HG03432 (cell line): Measurements from ENCODE around the gene PITPNC1.
"Not testable (repeated sequence)": the region's sequence is repeated elsewhere in the genome, so short reads cannot be mapped to it uniquely, and the experiment has no call there.

Source experiments
- ATAC-seq: cut with Tn5 transposase; IDR thresholded peaks from one replicate; pipeline ENCODE4 v1.9.1; 2021; ENCODE audit warnings: mild to moderate bottlenecking, moderate library complexity; ENCODE audit not compliant: unreplicated experiment

PITPNC1 gene

DNA sequence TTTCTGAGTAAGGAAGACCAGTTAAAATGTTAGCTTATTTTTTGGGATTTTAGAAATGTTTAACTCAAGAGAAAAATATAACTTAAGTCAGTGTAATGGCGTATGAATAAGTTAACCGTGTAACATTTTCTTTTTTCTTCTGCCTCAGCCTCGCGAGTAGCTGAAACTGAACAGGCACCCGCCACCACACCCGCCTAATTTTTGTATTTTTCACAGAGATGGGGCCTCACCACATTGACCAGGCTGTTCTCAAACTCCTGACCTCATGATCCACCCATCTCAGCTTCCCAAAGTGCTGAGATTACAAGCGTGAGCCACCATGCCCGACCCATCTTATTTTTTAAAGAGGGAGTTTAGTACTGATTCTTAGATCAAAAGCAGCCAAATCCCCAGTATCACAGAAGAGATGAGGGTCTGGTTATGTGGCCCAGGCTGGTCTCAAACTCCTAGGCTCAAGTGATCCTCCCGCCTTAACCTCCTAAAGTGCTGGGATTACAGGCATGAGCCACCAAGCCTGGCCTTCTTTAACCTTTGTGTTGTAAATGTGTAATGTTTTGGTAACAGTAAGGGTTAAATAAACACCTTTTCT, 16.8 kb downstream of the PITPNC1 start:
- no peak for ATAC-seq

DNA sequence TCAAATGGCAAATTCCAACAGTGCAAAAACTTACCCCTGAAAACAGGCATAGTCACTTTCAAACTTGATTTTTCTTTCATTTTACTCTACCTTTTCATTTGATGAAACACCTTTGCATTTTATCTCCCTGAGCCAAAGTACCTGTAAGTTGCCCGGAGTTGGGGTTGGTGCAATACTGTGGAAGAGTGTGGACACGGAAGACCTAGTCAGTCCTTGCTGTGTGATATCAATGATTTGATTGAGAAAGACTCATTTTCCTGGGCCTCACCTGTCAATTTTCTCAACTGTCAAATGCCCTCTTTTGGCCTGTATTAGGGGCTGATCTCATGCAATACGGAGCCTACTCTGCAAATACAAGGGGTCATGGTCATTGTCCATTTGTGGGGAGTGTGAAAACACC, 22.6 kb downstream of the PITPNC1 start:
- ATAC-seq: no peak

DNA sequence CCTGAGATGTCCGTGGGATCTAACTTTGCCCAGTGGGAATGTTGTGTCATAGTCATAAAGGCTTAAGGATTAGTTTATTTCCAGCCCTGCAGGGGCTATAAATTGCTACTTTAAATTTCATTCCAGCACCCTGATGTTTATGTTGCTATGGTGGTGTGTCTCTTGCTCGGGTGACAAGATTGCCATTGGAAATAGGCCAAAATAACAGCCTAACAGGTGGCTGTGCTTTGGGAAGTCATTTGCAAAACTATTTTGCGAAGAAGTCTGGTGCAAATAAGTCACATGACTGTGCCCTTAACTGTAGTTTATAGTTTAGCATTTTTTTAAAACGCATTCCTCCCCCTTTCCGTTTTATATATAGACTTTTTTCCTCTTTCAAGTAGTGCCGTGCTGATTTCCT, 23.1 kb downstream of the PITPNC1 start:
- ATAC-seq: no peak

DNA sequence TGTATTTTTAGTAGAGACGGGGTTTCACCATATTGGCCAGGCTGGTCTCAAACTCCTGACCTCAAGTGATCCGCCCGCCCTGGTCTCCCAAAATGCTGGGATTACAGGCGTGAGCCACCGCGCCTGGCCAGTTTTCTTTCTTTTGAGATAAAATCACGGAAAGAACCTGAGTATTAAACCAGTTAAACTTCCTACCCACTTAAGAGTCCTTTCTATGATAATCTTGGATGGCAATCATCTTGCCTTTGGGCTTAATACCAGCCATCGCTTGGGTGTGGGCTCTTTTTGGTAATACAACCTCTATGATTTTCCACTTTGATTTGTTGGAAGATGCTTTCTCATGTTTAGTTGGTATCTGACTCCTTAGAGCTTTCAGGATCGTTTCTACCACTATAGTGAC, 24.0 kb downstream of the PITPNC1 start:
- ATAC-seq: no peak

DNA sequence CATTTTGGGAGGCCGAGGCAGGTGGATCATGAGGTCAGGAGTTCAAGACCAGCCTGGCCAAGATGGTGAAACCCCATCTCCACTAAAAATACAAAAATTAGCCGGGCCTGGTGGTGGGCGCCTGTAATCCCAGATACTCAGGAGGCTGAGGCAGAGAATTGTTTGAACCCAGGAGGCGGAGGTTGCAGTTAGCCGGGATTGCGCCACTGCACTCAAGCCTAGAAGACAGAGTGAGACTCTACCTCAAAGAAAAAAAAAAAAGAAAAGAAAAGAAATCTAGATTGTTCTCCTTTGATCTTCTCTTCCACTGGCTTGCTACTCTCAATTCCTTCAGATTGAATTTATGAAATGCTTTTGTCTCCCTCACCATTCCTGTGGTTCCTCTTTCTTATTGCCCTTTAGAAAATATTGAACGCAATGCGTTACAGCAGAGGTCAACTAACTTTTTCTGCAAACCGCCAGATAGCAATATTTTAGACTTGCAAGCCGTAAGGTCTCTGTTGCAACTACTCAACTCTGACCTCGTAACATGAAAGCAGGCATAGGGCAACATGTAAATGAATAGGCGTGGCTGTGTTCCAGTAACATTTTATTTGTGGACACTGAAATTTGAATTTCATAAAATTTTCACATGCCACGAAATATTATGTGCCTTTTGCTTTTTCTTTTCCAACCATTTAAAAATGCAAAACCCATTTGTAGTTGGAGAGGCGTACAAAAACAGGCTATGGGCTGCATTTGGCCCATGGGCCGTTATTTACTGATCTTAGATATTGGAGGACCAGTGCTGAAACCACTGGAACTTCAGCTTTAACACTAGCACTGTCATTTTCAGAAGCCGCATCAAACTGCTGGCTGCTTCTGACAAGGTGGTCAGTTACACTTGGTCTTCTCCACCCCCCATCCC, 24.8 kb downstream of the PITPNC1 start:
- no peak for ATAC-seq

DNA sequence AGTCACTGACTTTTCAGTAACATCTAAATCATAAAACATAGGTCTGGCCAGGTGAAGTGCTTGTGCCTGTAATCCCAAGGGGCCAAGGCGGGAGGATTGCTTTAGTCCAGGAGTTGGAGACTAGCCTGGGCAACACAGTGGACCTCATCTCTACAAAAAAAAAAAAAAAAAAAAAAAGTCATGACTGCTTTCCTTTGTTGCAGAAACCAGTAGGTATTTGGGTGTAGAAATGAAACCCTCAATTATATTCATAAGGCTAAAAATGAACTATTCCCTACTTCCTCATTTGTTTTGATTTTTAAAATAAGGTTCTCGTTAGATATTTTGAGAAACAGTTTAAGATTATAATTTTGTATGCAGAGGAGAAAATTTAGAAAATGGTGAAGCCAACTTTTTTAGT, 26.0 kb downstream of the PITPNC1 start:
- no peak for ATAC-seq

DNA sequence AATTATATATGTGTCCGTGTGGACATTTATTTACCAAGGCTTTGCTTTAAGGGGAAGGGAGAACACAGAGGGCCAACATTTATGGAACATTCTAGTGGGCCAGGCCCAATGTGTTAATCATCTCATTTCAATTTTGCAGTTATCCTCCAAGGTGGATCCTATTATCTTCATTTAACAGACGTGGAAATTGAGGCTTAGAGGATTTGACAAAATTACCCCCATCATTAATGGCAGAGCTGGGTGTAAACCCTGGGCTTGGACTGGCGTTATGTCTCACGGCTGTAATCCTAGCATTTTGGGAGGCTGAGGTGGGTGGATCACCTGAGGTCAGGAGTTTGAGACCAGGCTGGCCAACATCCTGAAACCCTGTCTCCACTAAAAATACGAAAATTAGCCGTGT, 26.4 kb downstream of the PITPNC1 start:
- no peak for ATAC-seq

DNA sequence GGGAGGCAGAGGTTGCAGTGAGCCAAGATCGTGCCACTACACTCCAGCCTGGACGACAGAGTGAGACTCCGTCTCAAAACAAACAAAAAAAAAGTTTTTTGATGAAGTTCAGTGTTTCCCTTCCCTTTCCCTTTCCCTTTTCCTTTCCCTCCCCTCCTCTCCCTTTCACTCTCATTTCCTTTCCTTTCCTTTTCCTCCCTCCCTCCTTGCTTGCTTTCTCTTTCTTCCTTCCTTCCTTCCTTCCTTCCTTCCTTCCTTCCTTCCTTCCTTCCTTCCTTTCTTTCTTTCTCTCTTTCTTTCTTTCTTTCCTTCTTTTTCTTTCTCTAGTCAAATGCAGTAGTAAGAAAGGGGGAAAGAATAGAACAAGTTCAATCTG, 31.4 kb downstream of the PITPNC1 start:
- not testable (repeated sequence) for ATAC-seq

DNA sequence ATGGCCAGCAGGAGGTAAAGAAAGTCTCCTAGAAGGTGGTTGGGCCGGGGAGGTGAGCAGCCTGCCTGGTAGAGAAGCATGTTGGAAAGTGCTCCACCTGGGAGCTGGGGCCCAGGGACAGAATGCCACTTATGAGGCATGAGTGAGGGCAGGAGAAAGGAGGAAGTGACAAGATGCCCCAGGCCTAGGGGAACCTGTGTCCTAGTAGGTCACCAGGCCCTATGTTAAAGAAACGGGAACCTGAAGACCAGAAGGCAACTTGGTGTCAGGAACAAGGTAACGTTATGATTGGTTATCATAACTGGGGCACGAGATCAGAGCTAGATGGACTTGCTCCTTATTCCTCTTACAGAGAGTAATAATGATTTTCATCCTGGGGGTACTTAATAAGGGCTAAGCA, 34.3 kb downstream of the PITPNC1 start:
- no peak for ATAC-seq

DNA sequence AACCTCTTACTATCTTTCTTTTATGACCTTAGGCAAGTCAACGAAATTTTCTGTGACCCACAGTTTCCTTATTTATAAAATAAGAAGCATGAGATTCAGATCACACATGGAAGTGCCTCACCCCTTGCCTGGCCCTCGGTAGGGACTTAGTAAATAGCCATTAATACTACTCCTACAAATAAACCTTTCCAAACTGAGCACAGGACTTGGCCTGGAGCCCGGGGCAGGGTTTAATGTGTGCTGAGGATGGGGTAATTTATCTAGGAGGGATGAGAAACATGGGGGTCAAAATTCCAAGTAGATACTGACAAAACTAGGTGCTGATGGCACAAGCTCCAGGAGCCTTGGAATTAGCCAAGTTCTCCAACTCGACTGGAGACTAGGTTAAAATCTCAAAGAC, 35.0 kb downstream of the PITPNC1 start:
- ATAC-seq: no peak

DNA sequence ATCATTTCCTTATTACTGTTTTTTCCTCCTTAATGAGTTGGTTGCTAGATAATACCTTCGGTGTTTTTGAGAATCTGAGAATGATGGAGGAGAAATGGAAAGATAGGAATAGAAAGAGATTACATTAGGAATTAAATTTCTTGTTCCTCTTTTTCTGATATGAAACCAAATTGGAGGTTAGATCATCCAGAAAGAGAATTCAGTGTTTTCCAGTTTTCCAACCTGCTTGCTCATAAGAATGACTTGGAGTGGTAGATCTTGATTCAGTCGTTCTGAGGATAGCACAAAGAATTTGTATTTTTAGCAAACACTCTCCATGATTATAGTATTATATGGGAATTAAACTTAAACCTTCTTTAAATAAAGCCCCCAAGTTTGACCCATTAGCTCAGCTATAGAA, 35.9 kb downstream of the PITPNC1 start:
- no peak for ATAC-seq

DNA sequence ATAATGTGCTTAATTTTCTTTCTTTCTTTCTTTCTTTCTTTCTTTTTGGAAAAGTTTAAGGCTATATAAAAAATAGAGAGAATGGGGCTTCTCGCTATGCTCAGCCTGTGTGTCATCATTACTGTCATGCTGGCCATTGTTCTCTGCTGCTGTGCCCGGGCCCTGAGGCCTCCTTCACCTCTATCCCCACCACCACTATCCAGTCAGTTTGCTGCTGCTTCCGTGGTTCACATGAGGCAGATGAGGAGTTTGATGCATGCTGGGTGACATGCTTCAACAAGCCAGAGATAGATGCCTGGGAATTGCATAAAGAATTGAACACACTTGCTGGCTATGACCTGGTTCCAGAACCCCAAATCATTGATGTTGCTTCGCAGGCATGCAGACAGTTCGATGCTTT, 36.3 kb downstream of the PITPNC1 start:
- ATAC-seq: no peak

DNA sequence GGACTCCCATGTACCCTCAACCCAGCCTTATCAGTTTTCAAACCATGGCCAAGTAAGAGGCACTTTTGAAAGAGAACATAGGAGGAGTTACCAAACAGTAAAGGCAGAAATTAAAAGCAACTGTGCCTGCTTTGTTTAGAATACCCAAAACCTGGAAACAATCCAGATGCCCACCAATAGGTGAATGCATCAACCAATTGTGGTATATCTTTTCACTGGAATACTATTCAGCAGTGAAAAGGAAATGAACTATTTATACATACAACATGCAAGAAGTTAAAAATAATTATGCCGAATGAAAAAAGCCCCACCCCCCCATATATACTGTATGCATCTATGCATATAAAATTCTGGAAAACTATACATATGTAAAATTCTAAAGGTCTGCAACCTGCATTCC, 37.0 kb downstream of the PITPNC1 start:
- no peak for ATAC-seq

DNA sequence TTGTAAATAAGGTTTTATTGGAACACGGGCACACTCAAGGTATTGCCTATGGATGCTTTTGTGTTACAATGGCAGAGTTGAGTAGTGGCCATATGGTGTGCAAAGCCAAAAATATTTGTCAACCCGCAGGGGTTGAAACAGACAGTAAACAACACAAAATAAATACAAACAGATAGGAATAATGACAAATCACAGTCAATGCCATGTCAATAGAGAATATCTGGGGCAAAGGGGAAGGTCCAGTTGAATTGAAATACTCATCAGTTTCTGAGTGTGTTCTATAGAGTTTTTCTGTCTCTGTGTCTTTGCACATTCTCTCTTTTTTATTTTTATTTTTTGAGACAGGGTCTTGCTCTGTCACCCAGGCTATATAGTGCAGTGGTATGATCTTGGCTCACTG, 37.5 kb downstream of the PITPNC1 start:
- ATAC-seq: no peak

DNA sequence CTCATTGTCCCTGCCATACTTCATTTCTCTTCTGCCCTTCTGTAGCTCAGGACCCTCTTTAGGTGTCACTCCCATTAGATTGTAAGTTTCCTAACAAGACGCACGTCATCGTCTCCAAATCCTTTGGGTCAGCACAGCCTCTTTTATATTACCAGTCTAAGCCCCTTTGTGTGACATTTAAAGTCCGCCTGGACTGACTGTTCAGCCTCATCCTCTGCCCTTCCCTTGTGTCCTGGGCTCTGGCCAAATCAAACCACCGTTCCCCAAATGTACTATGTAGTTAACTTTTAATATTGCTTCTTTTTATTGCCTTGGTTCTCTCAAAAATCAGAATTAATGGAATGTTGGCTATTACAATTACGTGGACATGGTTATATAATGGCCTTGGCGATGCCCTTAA, 38.2 kb downstream of the PITPNC1 start:
- no peak for ATAC-seq

DNA sequence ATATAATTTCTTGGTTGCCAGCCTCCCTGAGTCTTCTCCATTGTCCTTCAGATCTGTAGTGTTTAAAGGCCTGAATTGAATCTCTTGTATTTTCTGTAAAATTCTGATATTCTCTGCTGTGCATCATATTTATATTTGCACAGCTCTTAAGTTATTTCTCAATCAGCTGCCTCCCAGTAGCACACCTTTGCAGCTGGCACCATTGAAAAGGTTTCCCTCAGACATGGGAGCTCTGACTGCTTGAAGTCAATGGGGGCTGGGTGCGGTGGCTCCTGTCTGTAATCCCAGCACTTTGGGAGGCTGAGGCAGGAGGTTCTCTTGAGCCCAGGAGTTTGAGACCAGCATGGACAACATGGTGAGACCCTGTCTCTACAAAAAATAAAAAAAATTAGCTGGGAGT, 40.4 kb downstream of the PITPNC1 start:
- ATAC-seq: no peak

DNA sequence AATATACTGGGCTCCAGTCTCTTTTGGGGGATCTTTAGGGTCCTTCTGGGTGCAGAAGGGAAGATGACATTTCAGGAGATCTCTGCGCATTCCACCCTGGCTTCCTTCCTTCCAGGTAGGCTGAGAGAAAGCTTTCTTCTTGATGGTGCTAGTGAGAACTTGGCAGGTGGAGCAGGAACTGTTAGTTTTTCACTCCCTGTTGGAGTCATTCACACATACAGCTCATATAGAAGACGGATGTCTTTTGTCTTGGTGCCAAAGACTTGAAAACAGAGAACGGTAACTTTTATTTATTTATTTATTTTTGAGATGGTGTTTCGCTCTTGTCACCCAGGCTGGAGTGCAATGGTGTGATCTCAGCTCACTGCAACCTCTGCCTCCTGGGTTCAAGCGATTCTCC, 43.9 kb downstream of the PITPNC1 start:
- ATAC-seq: no peak

DNA sequence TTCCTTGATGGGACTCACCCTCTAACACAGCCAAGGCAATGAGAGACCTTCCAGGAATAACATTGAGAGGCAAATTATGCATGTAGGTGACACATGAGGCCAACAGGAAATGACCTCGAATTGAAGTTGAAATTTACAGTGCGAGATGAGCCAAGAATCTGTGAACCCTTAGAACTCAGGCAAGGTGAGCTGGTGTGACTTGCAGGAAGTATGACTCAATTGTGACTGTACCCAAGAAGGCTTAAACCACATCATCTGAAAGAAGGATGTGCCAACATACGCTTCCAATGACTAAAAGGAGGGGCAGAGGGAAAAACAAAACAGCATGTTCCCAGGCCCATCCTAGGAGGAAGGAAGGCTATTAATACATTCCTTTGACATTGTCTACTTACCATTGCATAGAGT, 44.8 kb downstream of the PITPNC1 start:
- no peak for ATAC-seq

DNA sequence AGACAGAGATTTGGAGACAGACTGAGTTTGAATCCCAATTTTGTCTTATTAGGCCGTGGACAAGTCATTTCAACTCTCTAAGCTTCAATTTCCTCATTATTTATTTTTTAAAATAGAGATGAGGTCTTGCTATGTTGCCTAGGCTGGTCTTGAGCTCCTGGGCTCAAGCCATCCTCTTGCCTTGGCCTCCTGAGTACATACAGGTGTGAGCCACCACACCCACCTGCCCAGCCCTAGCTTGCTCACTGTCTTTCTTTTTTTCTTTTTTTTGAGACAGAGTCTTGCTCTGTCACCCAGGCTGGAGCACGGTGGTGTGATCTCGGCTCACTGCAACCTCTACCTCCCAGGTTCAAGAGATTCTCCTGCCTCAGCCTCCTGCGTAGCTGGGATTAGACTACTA, 45.2 kb downstream of the PITPNC1 start:
- not testable (repeated sequence) for ATAC-seq

DNA sequence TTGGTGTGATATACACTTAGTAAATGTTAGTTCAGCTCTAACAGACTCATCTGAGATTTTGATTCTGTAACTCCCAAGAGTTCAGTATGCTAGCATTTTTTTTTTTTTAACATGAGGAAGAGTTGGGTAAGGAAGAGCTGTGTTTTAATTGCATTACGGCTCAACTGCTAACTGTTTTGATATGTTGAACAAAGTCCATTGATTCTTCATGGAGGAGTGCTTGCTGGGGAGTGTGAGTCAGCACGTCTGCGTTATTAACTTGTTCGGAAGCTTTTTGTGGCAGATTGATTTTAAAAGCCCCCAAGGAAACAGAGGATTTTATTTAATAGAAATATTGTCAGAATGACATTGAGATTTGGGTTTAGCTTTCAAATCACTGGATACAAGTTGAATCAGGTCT, 45.8 kb downstream of the PITPNC1 start:
- ATAC-seq: no peak

DNA sequence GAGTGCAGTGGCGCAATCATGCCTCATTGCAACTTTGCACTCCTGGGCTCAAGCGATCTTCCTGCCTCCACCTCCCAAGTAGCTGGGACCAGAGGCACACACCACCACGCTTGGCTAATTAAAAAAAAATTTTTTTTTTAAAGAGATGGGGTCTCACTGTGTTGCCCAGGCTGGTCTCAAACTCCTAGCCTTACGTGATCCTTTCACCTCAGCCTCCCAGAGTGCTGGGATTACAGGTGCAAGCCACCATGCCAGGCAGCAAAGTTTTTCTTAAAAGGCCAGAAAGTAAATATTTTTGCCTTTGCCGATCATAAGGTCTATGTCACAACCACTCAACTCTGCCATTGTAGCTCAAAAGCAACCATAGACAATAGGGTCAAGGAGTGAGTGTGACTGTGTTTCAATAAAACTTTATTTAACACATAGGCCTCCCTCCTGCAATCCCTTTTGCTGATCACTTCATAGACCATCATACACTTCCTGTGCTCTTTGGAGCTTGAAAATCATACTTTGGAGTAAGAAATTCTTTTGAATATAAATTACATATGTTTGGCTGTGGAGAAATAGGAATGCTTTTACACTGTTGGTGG, 48.6 kb downstream of the PITPNC1 start:
- no peak for ATAC-seq

DNA sequence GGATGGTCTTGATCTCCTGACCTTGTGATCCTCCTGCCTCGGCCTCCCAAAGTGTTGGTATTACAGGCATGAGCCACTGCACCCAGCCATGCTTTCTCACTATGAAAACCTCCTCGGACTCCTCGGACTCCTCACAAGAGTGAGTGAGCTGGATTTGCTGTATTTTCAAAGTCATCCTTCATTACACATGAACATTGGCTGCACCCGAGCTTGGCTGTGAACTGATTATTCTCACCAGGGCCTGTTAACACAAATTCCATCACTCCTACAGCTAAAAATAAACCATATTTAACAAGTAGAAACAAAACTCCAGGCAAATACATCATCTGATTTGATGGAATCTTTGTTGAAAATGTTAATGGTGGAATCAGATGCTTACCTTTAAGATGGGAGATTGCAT, 50.3 kb downstream of the PITPNC1 start:
- no peak for ATAC-seq
